Activated CD4-positive, alpha-beta memory T cell treated with anti-CD3 and anti-CD28 coated beads, Interleukin-2, amount 10 ng/mL, durations not matched to agents 7 days and 5 days (primary cell): ENCODE results near the gene HBEGF. TPM values are rescaled to one million over a fixed set of nuclear protein-coding genes. Genes with fewer than 3 reads are reported as not detected.

Experiments used
- CTCF ChIA-PET: fragments of 350-600 bp; sonication (Branson Sonifier 250); formaldehyde crosslinking; loops from one replicate; lab custom pipeline; 2021; ENCODE audit warnings: antibody characterized with exemption, inconsistent platforms; lab: Charles Lee
- POLR2A ChIA-PET: fragments of 350-600 bp; sonication (Branson Sonifier 250); formaldehyde crosslinking; loops from one replicate; lab custom pipeline; 2021; ENCODE audit warnings: antibody characterized with exemption; lab: Charles Lee
- DNase-seq: peaks from one replicate; pipeline ENCODE4 v3.0.0-alpha.2; 2020
- H3K27ac Mint-ChIP-seq: one replicate; pipeline ENCODE4 v1.8.0; 2021; ENCODE audit warnings: mild to moderate bottlenecking, mixed read lengths
- H3K27me3 Mint-ChIP-seq: one replicate; pipeline ENCODE4 v1.8.0; 2021; ENCODE audit warnings: mixed read lengths
- H3K36me3 Mint-ChIP-seq: one replicate; pipeline ENCODE4 v1.8.0; 2021; ENCODE audit warnings: low read depth, mixed read lengths
- H3K4me1 Mint-ChIP-seq: one replicate; pipeline ENCODE4 v1.8.0; 2021; ENCODE audit warnings: mixed read lengths
- H3K4me3 Mint-ChIP-seq: one replicate; pipeline ENCODE4 v1.8.0; 2021; ENCODE audit warnings: mild to moderate bottlenecking, mixed read lengths
- H3K9me3 Mint-ChIP-seq: one replicate; pipeline ENCODE4 v1.8.0; 2021; ENCODE audit warnings: mixed read lengths
- total RNA-seq, 2 experiments: library from RNA; stranded (reverse); gene quantifications; one replicate each; pipeline ENCODE4 v1.2.3, GENCODE V29; 2021

The HBEGF gene
- total RNA-seq, 2 experiments from 2014 or later, result 67.9 to 69.1 TPM

DNA sequence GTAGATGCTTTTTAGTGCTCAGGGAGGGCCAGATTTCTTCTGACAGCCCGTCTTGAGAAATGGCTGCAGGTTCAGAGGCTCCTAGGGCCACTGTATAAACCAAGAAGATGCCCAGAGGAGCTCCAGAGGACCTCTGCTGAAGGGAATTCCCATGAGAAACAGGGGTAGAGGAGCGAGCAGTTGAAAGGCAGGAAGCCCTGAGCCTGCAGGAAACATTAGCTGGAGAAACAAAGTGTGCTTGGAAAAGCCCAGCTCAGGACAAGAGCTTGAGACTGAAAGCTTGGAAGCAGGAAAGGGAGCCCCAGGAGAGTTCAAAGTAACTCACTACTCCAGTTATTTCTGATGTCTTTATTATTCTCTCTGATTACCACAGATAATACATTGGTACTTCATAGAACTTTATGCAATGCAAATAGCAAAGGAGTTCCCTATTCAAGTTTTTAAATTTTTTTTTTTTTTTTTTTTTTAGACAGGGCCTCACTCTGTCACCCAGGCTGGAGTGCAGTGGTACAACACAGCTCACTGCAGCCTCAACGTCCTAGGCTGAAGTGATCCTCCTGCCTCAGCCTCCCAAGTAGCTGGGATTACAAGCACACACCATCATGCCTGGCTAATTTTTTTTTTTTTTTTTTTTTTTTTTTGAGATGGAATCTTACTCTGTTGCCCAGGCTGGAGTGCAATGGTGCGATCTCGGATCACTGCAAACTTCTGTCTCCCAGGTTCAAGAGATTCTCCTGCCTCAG lies 16.5 kb downstream of the HBEGF start:
- ChIA-PET CTCF (interaction anchor here (0.6 to 2.4 kb wide), 4 partner anchors 10 to 300 kb away, joined by 3 to 7 read pairs (median 4); no protein-coding TSS in a partner anchor), POLR2A (interaction anchor here (0.9 to 1.1 kb wide), 3 partner anchors 10 to 52 kb away, joined by 3 read pairs; partner anchors contain the start of gene PFDN1)
- peaks cover 31% of the 10 kb centered on the region for H3K36me3 Mint-ChIP-seq
- H3K9me3 Mint-ChIP-seq, result no peaks in the 10 kb centered on the region
- no peak overlapping the region for H3K4me3 Mint-ChIP-seq
- DNase-seq, result no peak
- H3K4me1 Mint-ChIP-seq, result peaks cover 6% of the 10 kb centered on the region
- H3K27ac Mint-ChIP-seq, result no peak overlapping the region
- H3K27me3 Mint-ChIP-seq, result peaks cover 5% of the 10 kb centered on the region

- Mint-ChIP-seq H3K27ac (no peak overlapping the region), H3K36me3 (peaks cover 15% of the 10 kb centered on the region), H3K9me3 (no peaks in the 10 kb centered on the region), H3K4me1 (no peaks in the 10 kb centered on the region), H3K27me3 (peaks cover 5% of the 10 kb centered on the region), H3K4me3 (no peak overlapping the region)
- ChIA-PET CTCF (interaction anchor here (0.9 to 2.7 kb wide), 6 partner anchors 18 to 88 kb away, joined by 3 to 10 read pairs (median 4); partner anchors contain the start of gene HBEGF), POLR2A (interaction anchor here (0.6 to 1.0 kb wide), 2 partner anchors 13 to 76 kb away, joined by 3 to 5 read pairs; no protein-coding TSS in a partner anchor)
- DNase-seq, result no peak
Observed at GRCh38 chr5:140328036-140328764, 18.2 kb downstream of the HBEGF start.

- no peak overlapping the region for H3K4me3 Mint-ChIP-seq
- ChIA-PET POLR2A (interaction anchor here (1.0 kb wide), 1 partner anchor 13 kb away, joined by 3 read pairs; no protein-coding TSS in a partner anchor), CTCF (interaction anchor here (0.9 to 2.7 kb wide), 5 partner anchors 18 to 88 kb away, joined by 3 to 10 read pairs (median 4); partner anchors contain the start of gene HBEGF)
- peaks cover 9% of the 10 kb centered on the region for H3K36me3 Mint-ChIP-seq
- no peaks in the 10 kb centered on the region for H3K9me3 Mint-ChIP-seq
- H3K4me1 Mint-ChIP-seq, result no peaks in the 10 kb centered on the region
- no peak overlapping the region for H3K27ac Mint-ChIP-seq
- DNase-seq, result no peak
- peaks cover 5% of the 10 kb centered on the region for H3K27me3 Mint-ChIP-seq
Observed at GRCh38 chr5:140327589-140327988, 18.8 kb downstream of the HBEGF start.

DNA sequence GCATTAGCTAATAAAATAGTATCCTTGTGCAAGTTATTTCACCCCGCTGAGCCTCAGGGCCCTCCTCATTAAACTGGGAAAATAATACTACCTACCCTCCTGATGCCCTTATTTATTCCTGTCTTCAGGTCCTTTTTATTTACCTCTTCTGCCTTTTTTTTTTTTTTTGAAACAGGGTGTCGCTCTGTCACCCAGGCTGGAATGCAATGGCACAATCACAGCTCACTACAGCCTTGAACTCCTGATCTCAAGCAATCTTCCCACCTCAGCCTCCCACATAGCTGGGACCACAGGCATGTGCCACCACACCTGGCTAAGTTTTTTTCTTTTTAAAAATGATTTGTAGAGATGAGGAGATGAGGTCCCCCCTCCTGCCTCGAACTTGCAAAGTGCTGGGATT lies 20.9 kb downstream of the HBEGF start:
- Mint-ChIP-seq H3K4me3 (no peak overlapping the region), H3K36me3 (peaks cover 4% of the 10 kb centered on the region), H3K9me3 (no peaks in the 10 kb centered on the region), H3K4me1 (no peaks in the 10 kb centered on the region), H3K27me3 (peaks cover 5% of the 10 kb centered on the region), H3K27ac (no peak overlapping the region)
- no peak for DNase-seq
- ChIA-PET POLR2A (no interaction called here), CTCF (interaction anchor here (1.2 kb wide), 1 partner anchor 99 kb away, joined by 4 read pairs; no protein-coding TSS in a partner anchor)

- Mint-ChIP-seq H3K4me3 (no peak overlapping the region), H3K27me3 (peaks cover 5% of the 10 kb centered on the region), H3K27ac (no peak overlapping the region), H3K4me1 (no peaks in the 10 kb centered on the region), H3K36me3 (peaks cover 4% of the 10 kb centered on the region), H3K9me3 (no peaks in the 10 kb centered on the region)
- POLR2A ChIA-PET, result interaction anchor here (1.5 kb wide), 1 partner anchor 22 kb away, joined by 4 read pairs; the partner anchor contains the start of gene PFDN1
- no peak for DNase-seq
- CTCF ChIA-PET, result interaction anchor here (1.2 kb wide), 2 partner anchors 80 to 98 kb away, joined by 3 to 4 read pairs; no protein-coding TSS in a partner anchor
Observed at GRCh38 chr5:140324617-140325241, 21.7 kb downstream of the HBEGF start.

DNA sequence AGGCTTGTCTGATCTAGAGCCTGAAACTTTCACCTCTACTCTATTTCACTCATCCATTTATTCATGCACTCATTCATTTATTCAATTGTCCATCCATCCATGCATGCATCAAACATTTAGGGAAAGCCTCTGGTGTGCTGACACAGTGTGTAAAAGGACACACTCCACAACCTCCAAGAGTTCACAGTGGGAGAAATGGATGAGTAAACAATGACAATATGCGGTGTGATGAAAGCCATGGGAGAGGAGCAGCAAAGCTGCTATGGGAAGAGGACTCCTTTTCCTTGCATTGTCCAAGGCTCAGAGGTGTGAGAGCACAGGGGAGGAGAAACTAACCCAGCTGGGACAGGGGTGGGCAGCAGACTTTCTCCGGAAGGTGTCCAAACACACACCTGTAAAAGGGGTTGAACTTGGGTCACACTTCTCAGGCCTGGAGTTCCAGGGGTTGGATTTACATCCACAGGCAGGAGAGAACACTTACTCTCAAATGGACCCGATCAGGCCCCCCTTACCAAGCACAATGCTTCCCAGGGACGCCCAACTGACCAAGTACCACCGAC lies 22.3 kb downstream of the HBEGF start:
- no peak overlapping the region for H3K27ac Mint-ChIP-seq
- CTCF ChIA-PET, result interaction anchor here (1.2 kb wide), 1 partner anchor 80 kb away, joined by 3 read pairs; no protein-coding TSS in a partner anchor
- no peak overlapping the region for H3K4me3 Mint-ChIP-seq
- POLR2A ChIA-PET, result interaction anchor here (1.5 kb wide), 1 partner anchor 21 kb away, joined by 4 read pairs; the partner anchor contains the start of gene PFDN1
- H3K27me3 Mint-ChIP-seq, result peaks cover 5% of the 10 kb centered on the region
- no peak for DNase-seq
- H3K9me3 Mint-ChIP-seq, result no peaks in the 10 kb centered on the region
- H3K4me1 Mint-ChIP-seq, result no peaks in the 10 kb centered on the region
- H3K36me3 Mint-ChIP-seq, result peaks cover 4% of the 10 kb centered on the region

GRCh38 chr5:140322751-140323731 lies 23.4 kb downstream of the HBEGF start:
- Mint-ChIP-seq H3K36me3 (peaks cover 4% of the 10 kb centered on the region), H3K4me3 (no peak overlapping the region), H3K27ac (no peak overlapping the region), H3K27me3 (peaks cover 5% of the 10 kb centered on the region), H3K9me3 (no peaks in the 10 kb centered on the region), H3K4me1 (no peaks in the 10 kb centered on the region)
- POLR2A ChIA-PET, result no interaction called here
- CTCF ChIA-PET, result interaction anchor here (0.6 to 3.5 kb wide), 2 partner anchors 13 to 29 kb away, joined by 3 to 11 read pairs; no protein-coding TSS in a partner anchor
- DNase-seq, result no peak

DNA sequence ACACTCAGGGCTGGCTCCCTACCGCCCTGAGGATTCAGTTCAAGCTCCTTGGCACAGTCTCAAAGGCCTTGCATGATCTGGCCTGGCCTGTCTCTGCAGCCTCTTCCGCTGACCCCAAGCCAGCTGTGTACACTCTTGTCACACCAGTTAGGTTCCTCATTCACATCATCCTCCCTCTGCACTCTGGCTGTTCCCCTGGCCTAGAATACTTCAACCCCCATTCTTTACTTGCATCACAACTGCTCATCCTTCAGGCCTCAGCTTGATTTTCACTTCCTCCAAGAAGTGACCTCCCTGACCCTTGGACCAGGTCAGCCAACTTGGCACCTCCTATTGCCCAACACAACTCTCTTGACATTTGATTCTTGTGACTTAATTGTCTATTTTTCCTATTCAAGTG lies 24.6 kb downstream of the HBEGF start:
- H3K4me1 Mint-ChIP-seq, result peaks cover under 1% of the 10 kb centered on the region
- H3K9me3 Mint-ChIP-seq, result no peaks in the 10 kb centered on the region
- ChIA-PET CTCF (interaction anchor here (1.5 to 3.5 kb wide), 2 partner anchors 30 to 77 kb away, joined by 4 to 11 read pairs; no protein-coding TSS in a partner anchor), POLR2A (no interaction called here)
- H3K4me3 Mint-ChIP-seq, result no peak overlapping the region
- peaks cover 4% of the 10 kb centered on the region for H3K36me3 Mint-ChIP-seq
- H3K27me3 Mint-ChIP-seq, result peaks cover 5% of the 10 kb centered on the region
- no peak overlapping the region for H3K27ac Mint-ChIP-seq
- no peak for DNase-seq

- Mint-ChIP-seq H3K4me3 (no peak overlapping the region), H3K36me3 (peaks cover 4% of the 10 kb centered on the region), H3K9me3 (no peaks in the 10 kb centered on the region), H3K27ac (no peak overlapping the region), H3K27me3 (no peaks in the 10 kb centered on the region), H3K4me1 (peaks cover 2% of the 10 kb centered on the region)
- ChIA-PET POLR2A (no interaction called here), CTCF (interaction anchor here (0.7 to 3.5 kb wide), 3 partner anchors 10 to 75 kb away, joined by 3 to 11 read pairs (median 3); no protein-coding TSS in a partner anchor)
- DNase-seq, result no peak
Observed at GRCh38 chr5:140319833-140320232, 26.6 kb downstream of the HBEGF start.

DNA sequence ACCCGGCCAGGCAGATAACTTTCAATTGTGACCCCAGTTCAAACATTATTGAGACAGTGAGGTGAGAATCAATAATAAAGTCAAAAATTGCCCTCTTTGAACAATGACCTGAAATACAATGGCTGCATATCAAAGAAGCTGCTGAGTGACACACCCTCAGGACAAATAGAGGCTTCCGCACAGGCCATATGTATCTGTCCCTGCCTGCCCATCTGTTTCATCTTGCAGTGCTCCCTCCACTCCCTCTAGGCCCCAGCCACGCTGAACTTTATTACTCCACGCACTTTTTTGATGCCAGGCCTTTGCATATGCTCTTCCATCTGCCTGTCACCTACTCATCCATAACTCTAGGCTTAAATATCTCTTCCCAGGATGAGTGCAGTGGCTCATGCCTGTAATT lies 27.6 kb downstream of the HBEGF start:
- CTCF ChIA-PET, result no interaction called here
- Mint-ChIP-seq H3K9me3 (no peaks in the 10 kb centered on the region), H3K36me3 (peaks cover 4% of the 10 kb centered on the region), H3K4me3 (no peak overlapping the region), H3K4me1 (peaks cover 2% of the 10 kb centered on the region), H3K27ac (no peak overlapping the region), H3K27me3 (no peaks in the 10 kb centered on the region)
- POLR2A ChIA-PET, result no interaction called here
- no peak for DNase-seq

DNA sequence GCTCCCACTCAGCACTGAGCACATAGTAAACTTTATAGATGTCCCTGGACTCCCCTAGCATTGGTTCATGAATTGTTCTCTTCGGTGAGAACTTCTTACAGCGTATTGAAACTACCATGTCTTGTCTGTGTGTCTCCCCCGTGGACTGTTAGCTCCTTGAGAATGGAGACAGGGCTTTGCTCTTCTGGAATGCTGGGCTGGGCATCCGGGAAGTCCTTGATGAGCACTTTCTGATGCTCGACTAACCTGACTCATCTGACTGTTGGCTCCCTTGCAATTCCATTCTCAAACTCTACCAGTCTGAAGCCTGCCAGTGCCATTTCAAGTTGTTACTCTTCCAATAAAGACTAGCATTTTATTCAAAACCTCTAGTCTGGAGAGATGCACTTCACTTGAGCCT lies 28.5 kb downstream of the HBEGF start:
- H3K27me3 Mint-ChIP-seq, result peaks cover under 1% of the 10 kb centered on the region
- POLR2A ChIA-PET, result interaction anchor here (0.8 kb wide), 1 partner anchor 15 kb away, joined by 3 read pairs; the partner anchor contains the start of gene PFDN1
- H3K9me3 Mint-ChIP-seq, result no peaks in the 10 kb centered on the region
- CTCF ChIA-PET, result interaction anchor here (0.6 to 1.1 kb wide), 2 partner anchors 29 to 102 kb away, joined by 4 read pairs; partner anchors contain the start of gene HBEGF
- H3K4me1 Mint-ChIP-seq, result peaks cover 2% of the 10 kb centered on the region
- no peak for DNase-seq
- no peak overlapping the region for H3K27ac Mint-ChIP-seq
- no peak overlapping the region for H3K4me3 Mint-ChIP-seq
- H3K36me3 Mint-ChIP-seq, result peaks cover 4% of the 10 kb centered on the region
